GM23338 (cell line): ENCODE data around the gene TARS3. TPM values are rescaled to one million over a fixed set of nuclear protein-coding genes. Genes with fewer than 3 reads are reported as not detected.

Source experiments
- ATAC-seq: fragments of 200-7000 bp; cut with Tn5 transposase; 3 replicates; pipeline ENCODE4 v1.9.1; 2020
- DNase-seq: peaks from one replicate; pipeline ENCODE4 v3.0.0-alpha.2; 2015; ENCODE audit warnings: low spot score
- H2AFZ ChIP-seq: fragments of 200-600 bp; sonication (generic); 2 replicates; pipeline ENCODE4 v1.8.0; 2016; ENCODE audit warnings: antibody characterized with exemption, mild to moderate bottlenecking, moderate library complexity
- H3F3A ChIP-seq: fragments of 200-600 bp; sonication (generic); replicated peaks from 2 replicates; pipeline ENCODE4 v1.8.0; 2017; ENCODE audit warnings: antibody characterized with exemption, mixed run types, low read depth
- H3K27ac ChIP-seq: fragments of 200-600 bp; sonication (generic); 2 replicates; pipeline ENCODE4 v1.6.1; 2016; ENCODE audit warnings: low read depth
- H3K27me3 ChIP-seq: fragments of 200-600 bp; sonication (generic); 2 replicates; pipeline ENCODE4 v1.8.0; 2016; ENCODE audit warnings: mild to moderate bottlenecking, mixed run types, moderate library complexity; ENCODE audit not compliant: insufficient read depth
- H3K36me3 ChIP-seq: fragments of 200-600 bp; sonication (generic); 2 replicates; pipeline ENCODE4 v1.8.0; 2016; ENCODE audit warnings: mild to moderate bottlenecking; ENCODE audit not compliant: insufficient read depth
- H3K4me1 ChIP-seq: fragments of 200-600 bp; sonication (generic); 2 replicates; pipeline ENCODE4 v1.8.0; 2016; ENCODE audit warnings: mild to moderate bottlenecking, moderate library complexity; ENCODE audit not compliant: insufficient read depth
- H3K4me2 ChIP-seq: fragments of 200-600 bp; sonication (generic); 2 replicates; pipeline ENCODE4 v1.7.1; 2017; ENCODE audit warnings: mixed run types
- H3K4me3 ChIP-seq: fragments of 200-600 bp; sonication (generic); 2 replicates; pipeline ENCODE4 v1.6.1; 2016; ENCODE audit warnings: mixed run types
- H3K79me2 ChIP-seq: fragments of 200-600 bp; sonication (generic); replicated peaks from 2 replicates; pipeline ENCODE4 v1.8.0; 2017; ENCODE audit warnings: mild to moderate bottlenecking; ENCODE audit not compliant: insufficient read depth
- H3K9me2 ChIP-seq: fragments of 200-600 bp; sonication (generic); 2 replicates; pipeline ENCODE4 v1.8.0; 2017; ENCODE audit not compliant: insufficient read depth
- H4K20me1 ChIP-seq: fragments of 200-600 bp; sonication (generic); replicated peaks from 2 replicates; pipeline ENCODE4 v1.8.0; 2017; ENCODE audit warnings: mild to moderate bottlenecking; ENCODE audit not compliant: insufficient read depth
- H3K27ac Mint-ChIP-seq: 2 replicates; pipeline ENCODE4 v1.8.0; 2020; ENCODE audit warnings: inconsistent platforms, mild to moderate bottlenecking, moderate library complexity, mixed read lengths
- H3K27me3 Mint-ChIP-seq: 3 replicates; pipeline ENCODE4 v1.8.0; 2022; ENCODE audit warnings: low read depth, mild to moderate bottlenecking, moderate library complexity, mixed read lengths, inconsistent platforms; ENCODE audit not compliant: insufficient read depth, poor library complexity
- H3K36me3 Mint-ChIP-seq: 3 replicates; pipeline ENCODE4 v1.8.0; 2021; ENCODE audit warnings: low read depth, mild to moderate bottlenecking, inconsistent platforms, moderate library complexity, mixed read lengths
- H3K4me1 Mint-ChIP-seq: 3 replicates; pipeline ENCODE4 v1.8.0; 2020; ENCODE audit warnings: mild to moderate bottlenecking, inconsistent platforms, mixed read lengths
- H3K4me3 Mint-ChIP-seq: 3 replicates; pipeline ENCODE4 v1.8.0; 2021; ENCODE audit warnings: moderate library complexity, mild to moderate bottlenecking, inconsistent platforms, mixed read lengths
- H3K9me3 Mint-ChIP-seq: 3 replicates; pipeline ENCODE4 v1.8.0; 2020; ENCODE audit warnings: moderate library complexity, mild to moderate bottlenecking, inconsistent platforms, mixed read lengths
- CTCF ChIP-seq, 2 experiments: fragments of 200-600 bp in 1 of 2; sonication (generic) in 1 of 2; conservative IDR thresholded peaks; 2 replicates each; pipeline versions ENCODE4 v1.5.1 to v1.6.1; 2016 to 2017; ENCODE audit warnings: antibody characterized with exemption in 2 of 2, low read depth in 2 of 2, mild to moderate bottlenecking in 2 of 2, moderate library complexity in 1 of 2
- STAT1 ChIP-seq: IDR thresholded peaks from one replicate; pipeline ENCODE4 v1.6.1; 2016; ENCODE audit warnings: antibody characterized with exemption; ENCODE audit not compliant: unreplicated experiment
- ZNF462 ChIP-seq: fragments of 250-450 bp; sonication (Bioruptor Pico); IDR thresholded peaks from 2 replicates; pipeline ENCODE4 v1.5.0; 2020; ENCODE audit warnings: mild to moderate bottlenecking, moderate library complexity
- polyA plus RNA-seq: library from polyadenylated mRNA; unstranded; fragments of >200 nt; fragmentation: Nextera tagmentation; extraction: Ambion mirVana; gene quantifications from 2 replicates; pipeline ENCODE4 v1.2.1, GENCODE V29; 2016
- total RNA-seq: library from RNA; depleted of rRNA; stranded (reverse); fragments of >200 nt; shearing (Covaris generic); gene quantifications from 2 replicates; pipeline ENCODE4 v1.2.3, GENCODE V29; 2014

Gene TARS3
- total and polyA plus RNA-seq, 2 experiments from 2014 or later, result 13.0 to 15.4 TPM

GRCh38 chr15:101641129-101641764 lies 83.0 kb downstream of the TARS3 start:
- Histone ChIP-seq H4K20me1 (peaks cover 8% of the 10 kb centered on the region; the same call in 1 of the 2 replicates), H3K36me3 (peaks cover 21% of the 10 kb centered on the region), H3K9me2 (no peaks in the 10 kb centered on the region), H3F3A (no peaks in the 10 kb centered on the region), H3K4me3 (no peak overlapping the region), H3K27me3 (no peaks in the 10 kb centered on the region), H3K79me2 (no peaks in the 10 kb centered on the region), H2AFZ (no peak overlapping the region), H3K27ac (no peak overlapping the region), H3K4me1 (peaks cover 18% of the 10 kb centered on the region; the same call in 1 of the 2 replicates), H3K4me2 (no peak overlapping the region)
- no peak overlapping the region for H3K27ac Mint-ChIP-seq
- no peaks in the 10 kb centered on the region for H3K9me3 Mint-ChIP-seq
- no peak overlapping the region for H3K4me3 Mint-ChIP-seq
- H3K27me3 Mint-ChIP-seq, result peaks cover 6% of the 10 kb centered on the region
- peak; percentile 53 for ATAC-seq
- TF ChIP-seq CTCF (conservative IDR thresholded peaks at IDR 0.05; ENCODE audit: low read depth in 2 of 2) (peak; percentile 93 to 100), ZNF462 (CRISPR knock-in tag) (no peak), STAT1 (no peak)
- peaks cover 22% of the 10 kb centered on the region for H3K4me1 Mint-ChIP-seq
- DNase-seq, result peak; percentile 85
- peaks cover 27% of the 10 kb centered on the region for H3K36me3 Mint-ChIP-seq
